HG03280 (cell line): Measurements from ENCODE around the gene ARFRP1.

Source experiments
- ATAC-seq: cut with Tn5 transposase; IDR thresholded peaks from one replicate; pipeline ENCODE4 v1.9.1; 2021; ENCODE audit warnings: mild to moderate bottlenecking, moderate library complexity; ENCODE audit not compliant: unreplicated experiment

ARFRP1 gene, protein sequence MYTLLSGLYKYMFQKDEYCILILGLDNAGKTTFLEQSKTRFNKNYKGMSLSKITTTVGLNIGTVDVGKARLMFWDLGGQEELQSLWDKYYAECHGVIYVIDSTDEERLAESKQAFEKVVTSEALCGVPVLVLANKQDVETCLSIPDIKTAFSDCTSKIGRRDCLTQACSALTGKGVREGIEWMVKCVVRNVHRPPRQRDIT

GRCh38 chr20:63707558-63708300 lies at the start of gene ARFRP1, which contains the start of gene ZGPAT:
TSS of gene ARFRP1 (minus strand) at chr20:63707976. CDS start at chr20:63707091, 885 bp downstream.
TSS of gene ZGPAT (plus strand) at chr20:63708039. CDS start at chr20:63708581, 542 bp downstream.
- ATAC-seq: peak; percentile 68

DNA sequence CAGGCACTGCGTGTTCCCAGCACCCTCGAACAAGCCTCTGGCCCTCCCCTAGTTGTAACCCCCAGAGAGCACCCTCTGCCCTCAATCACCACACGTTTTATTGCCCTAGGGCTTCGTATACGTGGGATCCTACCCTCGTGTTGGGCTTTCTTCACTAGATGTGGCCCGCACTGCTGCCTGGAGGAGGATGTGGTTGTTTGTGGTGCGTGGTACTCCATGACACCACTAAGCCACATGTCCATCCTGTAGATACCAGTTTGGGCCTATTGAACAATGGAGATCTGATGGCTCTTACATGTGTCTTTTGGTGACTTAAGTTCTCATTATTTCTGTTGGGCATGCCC lies 48.8 kb upstream of the ARFRP1 start:
- no peak for ATAC-seq

DNA sequence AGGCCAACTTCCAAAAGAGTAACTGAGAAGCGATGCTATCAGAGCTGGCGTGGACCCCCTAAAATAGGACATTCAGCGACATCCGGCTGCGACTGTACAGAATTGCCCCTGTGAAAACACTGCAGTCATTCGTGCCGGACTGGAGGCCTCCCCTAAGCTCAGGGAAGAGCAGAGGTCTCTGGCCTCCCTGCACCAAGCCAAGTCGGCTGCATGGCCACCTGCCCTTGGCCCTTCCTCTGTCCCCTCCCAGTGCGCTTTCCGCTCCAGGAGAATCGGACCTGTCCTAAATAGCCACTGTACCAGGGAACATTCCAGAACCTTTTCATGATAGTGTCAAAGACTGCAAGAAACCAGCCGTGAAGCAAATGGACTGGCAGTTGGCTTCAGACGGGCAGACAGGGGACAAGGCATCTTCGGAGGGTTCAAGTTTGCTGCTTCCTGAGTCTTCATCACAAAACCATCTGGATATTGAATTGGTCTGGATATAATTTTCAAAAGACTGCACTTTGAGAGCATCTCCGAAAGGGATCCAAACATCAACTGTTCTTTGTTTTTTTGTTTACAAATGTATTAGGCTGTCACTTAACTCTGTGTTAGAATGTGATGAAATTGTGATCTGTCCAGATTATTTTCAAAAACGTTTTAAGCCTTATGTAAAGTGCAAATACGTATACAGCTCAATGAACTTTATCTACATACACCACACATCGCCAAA lies 48.3 kb upstream of the ARFRP1 start:
- ATAC-seq: no peak

DNA sequence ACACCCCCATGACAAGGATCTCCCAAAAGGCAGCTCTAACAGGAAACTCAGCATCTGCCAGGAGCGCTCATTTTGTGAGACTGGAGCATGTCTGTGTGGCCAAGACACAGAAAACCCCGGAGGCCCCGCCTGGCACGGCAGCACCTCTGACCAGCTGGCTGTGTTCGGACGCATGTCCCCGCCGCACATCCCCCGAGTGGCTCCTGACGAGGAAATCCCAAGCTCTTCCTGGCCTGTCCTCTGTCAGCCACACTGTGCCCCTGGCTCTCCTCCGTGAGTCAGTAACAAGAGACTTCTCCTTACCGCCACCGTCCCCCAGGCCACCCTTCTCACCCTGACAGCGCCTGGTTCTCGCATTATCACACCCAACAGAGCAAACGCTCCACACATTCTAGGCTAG lies 46.2 kb upstream of the ARFRP1 start:
- ATAC-seq: no peak

- no peak for ATAC-seq
Measured at GRCh38 chr20:63753381-63753780, 45.6 kb upstream of the ARFRP1 start.

GRCh38 chr20:63752411-63753101 lies 44.8 kb upstream of the ARFRP1 start:
- no peak for ATAC-seq

- no peak for ATAC-seq
Measured at GRCh38 chr20:63751471-63752271, 43.9 kb upstream of the ARFRP1 start.

- no peak for ATAC-seq
Measured at GRCh38 chr20:63750807-63751470, 43.2 kb upstream of the ARFRP1 start.

- ATAC-seq: no peak
Measured at GRCh38 chr20:63749597-63750508, 42.1 kb upstream of the ARFRP1 start.

GRCh38 chr20:63748934-63749270 lies 41.1 kb upstream of the ARFRP1 start:
- ATAC-seq: no peak

- ATAC-seq: no peak
Measured at GRCh38 chr20:63748070-63748933, 40.5 kb upstream of the ARFRP1 start.

- ATAC-seq: no peak
Measured at GRCh38 chr20:63747622-63748069, 39.9 kb upstream of the ARFRP1 start.

DNA sequence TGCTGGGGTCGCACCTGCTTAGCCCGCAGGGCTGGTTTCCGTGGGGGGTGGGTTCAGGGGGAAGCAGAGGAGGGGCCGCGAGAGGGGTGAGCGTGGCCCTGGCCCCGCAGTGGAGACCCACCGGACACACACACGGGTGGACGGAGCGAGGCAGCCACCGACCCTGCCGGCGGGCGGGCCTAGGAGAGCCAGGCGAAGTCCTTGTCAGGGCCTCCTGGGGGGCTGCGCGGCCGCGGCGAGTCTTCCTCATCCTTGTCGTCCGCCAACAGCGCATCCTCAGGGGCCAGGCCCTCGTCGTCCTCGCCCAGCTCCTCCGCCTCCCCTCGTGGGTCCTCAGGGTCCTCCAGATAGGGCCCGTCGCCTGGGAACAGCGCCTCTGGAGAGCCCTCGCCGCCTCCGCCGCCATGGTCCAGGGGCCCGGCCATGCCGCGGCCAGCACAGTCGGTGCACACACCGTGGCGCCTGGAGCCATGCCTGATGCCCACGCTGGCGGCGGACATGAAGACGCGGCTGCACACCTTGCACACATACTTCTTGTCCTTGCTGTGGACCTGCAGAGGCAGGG lies 39.1 kb upstream of the ARFRP1 start:
- ATAC-seq: no peak

DNA sequence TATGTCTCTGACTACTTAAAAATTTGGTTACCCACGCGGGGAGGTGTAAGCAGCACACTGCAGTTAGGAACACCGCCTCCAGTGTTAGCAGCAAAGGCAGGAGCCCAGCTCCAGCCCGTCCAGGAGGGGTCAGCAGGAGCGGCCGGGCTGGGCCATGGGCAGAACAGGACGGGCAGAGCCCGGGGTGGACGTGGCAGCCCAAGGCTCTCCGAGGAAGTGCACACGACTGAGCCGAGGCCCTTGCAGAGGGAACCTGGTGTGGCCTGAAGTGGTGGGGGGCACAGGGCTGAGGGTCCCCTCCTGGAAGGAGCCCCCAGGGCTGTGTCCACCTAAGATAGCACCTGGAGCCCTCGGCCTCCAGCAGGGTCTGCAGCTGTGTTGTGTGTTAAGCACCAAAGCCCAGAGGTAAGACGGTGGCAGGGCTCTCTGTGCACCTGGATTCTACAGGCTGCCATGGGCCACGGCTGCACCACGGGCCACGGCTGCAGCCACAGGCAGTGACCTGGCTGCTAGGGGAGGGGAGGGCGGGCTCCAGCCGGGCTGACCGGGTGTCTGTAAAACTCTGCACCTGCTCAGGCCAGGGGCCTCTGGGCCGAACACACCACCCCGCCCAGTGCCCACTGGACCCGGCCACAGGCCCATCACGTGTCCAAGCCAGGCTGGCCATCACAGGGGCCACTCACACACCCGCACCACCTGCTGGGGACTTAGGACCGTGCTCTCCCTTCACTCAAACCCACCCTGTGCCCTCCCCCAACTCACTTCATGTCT lies 38.4 kb upstream of the ARFRP1 start:
- ATAC-seq: no peak

GRCh38 chr20:63745424-63745805 lies 37.6 kb upstream of the ARFRP1 start:
- ATAC-seq: no peak

- ATAC-seq: no peak
Measured at GRCh38 chr20:63744574-63745423, 37.0 kb upstream of the ARFRP1 start.
